Neural progenitor cell (in vitro differentiated cells): ENCODE data around the gene TGFBR3. TPM values are rescaled to one million over a fixed set of nuclear protein-coding genes. Genes with fewer than 3 reads are reported as not detected.
A peak's percentile ranks its signal among the peaks of the same experiment; 100 is the strongest.

Experiments
- DNase-seq: peaks from one replicate; pipeline ENCODE4 v3.0.0-alpha.2; 2016; ENCODE audit warnings: low spot score
- H2AFZ ChIP-seq: fragments of 200-600 bp; sonication (generic); replicated peaks from 2 replicates; pipeline ENCODE4 v1.6.1; 2016; ENCODE audit warnings: antibody characterized with exemption
- H3F3A ChIP-seq: fragments of 200-600 bp; sonication (generic); 2 replicates; pipeline ENCODE4 v1.6.1; 2016; ENCODE audit warnings: antibody characterized with exemption, low read depth
- H3K27ac ChIP-seq: fragments of 200-600 bp; sonication (generic); 2 replicates; pipeline ENCODE4 v1.5.1; 2016; ENCODE audit warnings: mild to moderate bottlenecking
- H3K27me3 ChIP-seq: fragments of 200-600 bp; sonication (generic); 2 replicates; pipeline ENCODE4 v1.6.1; 2016; ENCODE audit warnings: mild to moderate bottlenecking, moderate library complexity
- H3K36me3 ChIP-seq: fragments of 200-600 bp; sonication (generic); 2 replicates; pipeline ENCODE4 v1.5.1; 2016
- H3K4me1 ChIP-seq: fragments of 200-600 bp; sonication (generic); 2 replicates; pipeline ENCODE4 v1.6.1; 2016; ENCODE audit warnings: mixed run types
- H3K4me2 ChIP-seq: fragments of 200-600 bp; sonication (generic); 2 replicates; pipeline ENCODE4 v1.6.1; 2016
- H3K4me3 ChIP-seq: fragments of 200-600 bp; sonication (generic); 2 replicates; pipeline ENCODE4 v1.5.1; 2016
- H3K79me2 ChIP-seq: fragments of 200-600 bp; sonication (generic); 2 replicates; pipeline ENCODE4 v1.6.1; 2016; ENCODE audit warnings: low read depth
- H3K9ac ChIP-seq: fragments of 200-600 bp; sonication (generic); 2 replicates; pipeline ENCODE4 v1.6.1; 2016
- H3K9me3 ChIP-seq: fragments of 200-600 bp; sonication (generic); 2 replicates; pipeline ENCODE4 v1.5.1; 2016; ENCODE audit warnings: low read depth
- H4K20me1 ChIP-seq: fragments of 200-600 bp; sonication (generic); 2 replicates; pipeline ENCODE4 v1.6.1; 2016; ENCODE audit warnings: low read depth
- H3K27ac Mint-ChIP-seq: 3 replicates; pipeline ENCODE4 v1.8.0; 2021; ENCODE audit warnings: mixed read lengths
- H3K27me3 Mint-ChIP-seq: 2 replicates; pipeline ENCODE4 v1.8.0; 2022; ENCODE audit warnings: low read depth, mild to moderate bottlenecking, inconsistent platforms, moderate library complexity, mixed read lengths; ENCODE audit not compliant: insufficient read depth
- H3K36me3 Mint-ChIP-seq: 3 replicates; pipeline ENCODE4 v1.8.0; 2021; ENCODE audit warnings: mixed read lengths
- H3K4me1 Mint-ChIP-seq: 3 replicates; pipeline ENCODE4 v1.8.0; 2021; ENCODE audit warnings: mixed read lengths
- H3K4me3 Mint-ChIP-seq: 3 replicates; pipeline ENCODE4 v1.8.0; 2021; ENCODE audit warnings: mild to moderate bottlenecking, moderate library complexity, mixed read lengths
- H3K9me3 Mint-ChIP-seq: 3 replicates; pipeline ENCODE4 v1.8.0; 2020; ENCODE audit warnings: mixed read lengths
- CTCF ChIP-seq: fragments of 200-600 bp; sonication (generic); IDR thresholded peaks from 2 replicates; pipeline ENCODE4 v1.5.1; 2017; ENCODE audit warnings: antibody characterized with exemption, mild to moderate bottlenecking
- EZH2 ChIP-seq: fragments of 200-600 bp; sonication (generic); IDR thresholded peaks from 2 replicates; pipeline ENCODE4 v1.6.1; 2017; ENCODE audit warnings: antibody characterized with exemption, mild to moderate bottlenecking, moderate library complexity
- EZH2phosphoT487 ChIP-seq: fragments of 200-600 bp; sonication (generic); IDR thresholded peaks from 2 replicates; pipeline ENCODE4 v1.6.1; 2017; ENCODE audit warnings: antibody characterized with exemption
- total RNA-seq: library from RNA; depleted of rRNA; stranded (reverse); fragments of >200 nt; gene quantifications from 2 replicates; pipeline ENCODE4 v1.2.3, GENCODE V29; 2015; ENCODE audit warnings: low replicate concordance

The TGFBR3 gene
- total RNA-seq, 1 donor from 2014 or later = 11.8 TPM

GRCh38 chr1:91884459-91885212 lies 1.3 kb downstream of the TGFBR3 start:
- H3K4me3 ChIP-seq = peak overlapping the region; percentile 84
- H3K36me3 Mint-ChIP-seq = no peaks in the 10 kb centered on the region
- peak overlapping the region; percentile 96 for H2AFZ ChIP-seq
- peaks cover 29% of the 10 kb centered on the region for H3K4me1 Mint-ChIP-seq
- H3K4me3 Mint-ChIP-seq = peak overlapping the region; percentile 95
- H3K9me3 ChIP-seq = no peaks in the 10 kb centered on the region
- peaks cover 9% of the 10 kb centered on the region for H4K20me1 ChIP-seq
- H3K79me2 ChIP-seq = peaks cover 19% of the 10 kb centered on the region
- DNase-seq = peak; percentile 59
- H3K27me3 ChIP-seq = peaks cover 40% of the 10 kb centered on the region
- H3K27me3 Mint-ChIP-seq = peaks cover 12% of the 10 kb centered on the region
- no peaks in the 10 kb centered on the region for H3K9me3 Mint-ChIP-seq
- H3K9ac ChIP-seq = no peak overlapping the region
- peaks cover 14% of the 10 kb centered on the region for H3F3A ChIP-seq
- H3K27ac Mint-ChIP-seq = no peak overlapping the region
- H3K4me2 ChIP-seq = peak overlapping the region; percentile 97
- no peaks in the 10 kb centered on the region for H3K36me3 ChIP-seq
- H3K27ac ChIP-seq = no peak overlapping the region
- TF ChIP-seq EZH2 (peak; percentile 65), EZH2phosphoT487 (no peak)
- peaks cover 15% of the 10 kb centered on the region for H3K4me1 ChIP-seq

- no peak overlapping the region for H3K4me3 ChIP-seq
- H3K9ac ChIP-seq = no peak overlapping the region
- no peaks in the 10 kb centered on the region for H3K9me3 ChIP-seq
- H3K4me1 ChIP-seq = peaks cover 15% of the 10 kb centered on the region
- Mint-ChIP-seq H3K27me3 (peaks cover 10% of the 10 kb centered on the region), H3K27ac (no peak overlapping the region), H3K4me3 (peak overlapping the region; percentile 57), H3K4me1 (peaks cover 29% of the 10 kb centered on the region), H3K9me3 (no peaks in the 10 kb centered on the region), H3K36me3 (no peaks in the 10 kb centered on the region)
- H3K36me3 ChIP-seq = no peaks in the 10 kb centered on the region
- H3K79me2 ChIP-seq = peaks cover 19% of the 10 kb centered on the region
- peaks cover 9% of the 10 kb centered on the region for H4K20me1 ChIP-seq
- H3K27ac ChIP-seq = no peak overlapping the region
- no peak overlapping the region for H3K4me2 ChIP-seq
- H3F3A ChIP-seq = peaks cover 14% of the 10 kb centered on the region
- peaks cover 40% of the 10 kb centered on the region for H3K27me3 ChIP-seq
- H2AFZ ChIP-seq = no peak overlapping the region
- no peak for DNase-seq
- TF ChIP-seq CTCF (peak; percentile 26), EZH2 (no peak)
Observed at GRCh38 chr1:91883470-91883869, 2.5 kb downstream of the TGFBR3 start.

GRCh38 chr1:91881280-91881679 lies 4.7 kb downstream of the TGFBR3 start:
- peaks cover 21% of the 10 kb centered on the region for H3K4me1 ChIP-seq
- no peak overlapping the region for H3K4me2 ChIP-seq
- Mint-ChIP-seq H3K27me3 (peaks cover 4% of the 10 kb centered on the region), H3K27ac (no peak overlapping the region), H3K4me3 (no peak overlapping the region), H3K36me3 (no peaks in the 10 kb centered on the region), H3K4me1 (peaks cover 24% of the 10 kb centered on the region), H3K9me3 (no peaks in the 10 kb centered on the region)
- no peaks in the 10 kb centered on the region for H3K9me3 ChIP-seq
- H3K27ac ChIP-seq = no peak overlapping the region
- TF ChIP-seq CTCF (no peak), EZH2phosphoT487 (no peak), EZH2 (no peak)
- H3F3A ChIP-seq = peaks cover 14% of the 10 kb centered on the region
- peaks cover 9% of the 10 kb centered on the region for H4K20me1 ChIP-seq
- H3K79me2 ChIP-seq = peaks cover 22% of the 10 kb centered on the region
- DNase-seq = no peak
- no peak overlapping the region for H3K9ac ChIP-seq
- H3K4me3 ChIP-seq = no peak overlapping the region
- H3K36me3 ChIP-seq = no peaks in the 10 kb centered on the region
- no peak overlapping the region for H2AFZ ChIP-seq
- peaks cover 25% of the 10 kb centered on the region for H3K27me3 ChIP-seq

- H3K4me3 Mint-ChIP-seq = no peak overlapping the region
- Histone ChIP-seq H3K79me2 (peaks cover 18% of the 10 kb centered on the region), H2AFZ (no peak overlapping the region), H3K9me3 (no peaks in the 10 kb centered on the region), H3K36me3 (no peaks in the 10 kb centered on the region), H3K4me3 (no peak overlapping the region), H3K27me3 (peaks cover 14% of the 10 kb centered on the region), H3K9ac (no peak overlapping the region), H3K4me1 (peaks cover 18% of the 10 kb centered on the region), H3F3A (peaks cover 10% of the 10 kb centered on the region), H4K20me1 (peaks cover 5% of the 10 kb centered on the region), H3K27ac (no peak overlapping the region), H3K4me2 (no peak overlapping the region)
- H3K36me3 Mint-ChIP-seq = no peaks in the 10 kb centered on the region
- peaks cover 21% of the 10 kb centered on the region for H3K4me1 Mint-ChIP-seq
- TF ChIP-seq EZH2phosphoT487 (no peak), CTCF (no peak), EZH2 (no peak)
- no peaks in the 10 kb centered on the region for H3K9me3 Mint-ChIP-seq
- no peak for DNase-seq
- no peak overlapping the region for H3K27ac Mint-ChIP-seq
- H3K27me3 Mint-ChIP-seq = peaks cover 2% of the 10 kb centered on the region
Observed at GRCh38 chr1:91879733-91880132, 6.2 kb downstream of the TGFBR3 start.
